NCI-H82 (cell line): Measurements from ENCODE around the gene DNASE2B.

ENCODE experiments used
- DNase-seq: peaks from one replicate; lab custom pipeline; 2025; lab: John Stamatoyannopoulos, UW

The DNASE2B gene

GRCh38 chr1:84398175-84399155 lies at the start of gene DNASE2B:
DNASE2B (plus strand) TSS chr1:84398484; CDS start chr1:84398565, 81 bp downstream.
- DNase-seq, result no peak

- DNase-seq, result no peak
Observed at GRCh38 chr1:84348759-84349158, 49.5 kb upstream of the DNASE2B start.

GRCh38 chr1:84350104-84350503 lies 48.2 kb upstream of the DNASE2B start:
- no peak for DNase-seq

GRCh38 chr1:84350550-84350949 lies 47.7 kb upstream of the DNASE2B start:
- DNase-seq, result no peak

GRCh38 chr1:84352298-84353106 lies 45.8 kb upstream of the DNASE2B start:
- no peak for DNase-seq

GRCh38 chr1:84353695-84354094 lies 44.6 kb upstream of the DNASE2B start:
- no peak for DNase-seq

GRCh38 chr1:84355556-84355955 lies 42.7 kb upstream of the DNASE2B start:
- no peak for DNase-seq

GRCh38 chr1:84356881-84357280 lies 41.4 kb upstream of the DNASE2B start:
- DNase-seq, result no peak

- DNase-seq, result no peak
Observed at GRCh38 chr1:84358695-84359094, 39.6 kb upstream of the DNASE2B start.

- DNase-seq, result no peak
Observed at GRCh38 chr1:84360316-84360715, 38.0 kb upstream of the DNASE2B start.

GRCh38 chr1:84361796-84362195 lies 36.5 kb upstream of the DNASE2B start:
- DNase-seq, result no peak

GRCh38 chr1:84363019-84363418 lies 35.3 kb upstream of the DNASE2B start:
- no peak for DNase-seq

- no peak for DNase-seq
Observed at GRCh38 chr1:84363622-84364021, 34.7 kb upstream of the DNASE2B start.

GRCh38 chr1:84365225-84366221 lies 32.8 kb upstream of the DNASE2B start:
- no peak for DNase-seq

GRCh38 chr1:84366786-84367185 lies 31.5 kb upstream of the DNASE2B start:
- no peak for DNase-seq

GRCh38 chr1:84367219-84367618 lies 31.1 kb upstream of the DNASE2B start:
- DNase-seq, result no peak

- no peak for DNase-seq
Observed at GRCh38 chr1:84368441-84368840, 29.8 kb upstream of the DNASE2B start.

- DNase-seq, result no peak
Observed at GRCh38 chr1:84370266-84370665, 28.0 kb upstream of the DNASE2B start.

- no peak for DNase-seq
Observed at GRCh38 chr1:84370831-84371394, 27.4 kb upstream of the DNASE2B start.

- DNase-seq, result no peak
Observed at GRCh38 chr1:84373436-84374141, 24.7 kb upstream of the DNASE2B start.
